Peyer's patch (tissue), 4 donors: ENCODE results near the gene SULT2B1.

Source experiments
- CTCF ChIP-seq, 6 experiments: fragments of 450-650 bp in 4 of 6; fragments of 200-600 bp in 2 of 6; sonication (generic) in 1 of 6; IDR thresholded peaks; one replicate each; pipeline ENCODE4 v1.5.1; 2017 to 2019; ENCODE audit warnings: antibody characterized with exemption in 6 of 6, mild to moderate bottlenecking in 3 of 6, moderate library complexity in 1 of 6
- POLR2A ChIP-seq, 2 donors: fragments of 450-650 bp; IDR thresholded peaks; one replicate each; pipeline ENCODE4 v1.5.1; 2017; ENCODE audit warnings: antibody characterized with exemption in 2 of 2, mild to moderate bottlenecking in 2 of 2, moderate library complexity in 2 of 2

DNA sequence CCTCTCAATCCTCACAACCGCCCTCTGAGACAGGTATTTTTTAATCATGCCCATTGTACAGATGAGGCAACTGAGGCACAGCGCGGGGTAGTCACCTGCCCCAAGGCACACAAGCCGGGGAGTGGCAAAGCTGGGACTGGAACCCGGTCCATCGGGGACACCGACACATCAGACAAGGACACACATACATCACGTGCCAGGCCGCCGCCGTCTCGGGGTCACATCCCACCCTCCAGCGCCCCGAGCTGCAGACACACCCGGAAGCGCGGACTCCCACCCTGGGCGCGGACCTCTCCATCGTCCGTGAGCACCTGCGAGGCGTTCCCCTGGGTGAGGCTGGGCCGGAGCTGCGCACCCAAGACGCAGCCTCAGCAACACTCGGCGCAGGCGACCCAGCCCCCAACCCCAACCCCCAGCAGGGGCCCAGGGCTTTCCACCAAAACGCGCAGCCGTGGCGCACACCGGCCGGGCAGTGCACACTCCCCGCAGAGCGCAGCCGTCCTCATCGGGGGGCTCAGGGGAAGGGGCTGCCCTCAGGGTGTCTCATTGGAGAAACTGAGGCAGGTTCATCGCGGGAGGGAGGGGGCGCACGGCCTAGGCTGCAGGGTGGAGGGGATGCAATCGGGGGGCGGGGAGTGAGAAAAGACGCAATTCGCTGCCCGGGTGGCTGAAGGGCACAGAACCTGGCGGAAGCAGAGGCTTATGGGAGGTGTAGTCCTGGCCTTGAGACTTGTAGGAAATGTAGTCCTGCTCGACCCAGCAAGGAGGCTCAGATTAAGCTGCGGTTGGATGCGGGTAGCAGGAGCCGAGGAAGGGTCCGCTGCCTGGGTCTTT, 38.5 kb upstream of the SULT2B1 start:
- no peak for TF ChIP-seq CTCF (IDR thresholded peaks at IDR 0.05)
- TF ChIP-seq POLR2A (IDR thresholded peaks at IDR 0.05), result no peak
